ENCODE data around the gene ANKRD34A. TPM values are rescaled to one million over a fixed set of nuclear protein-coding genes. Genes with fewer than 3 reads are reported as not detected.

Gene ANKRD34A
- total and polyA plus RNA-seq, 4 experiments from 2014 or later, result 0.60 to 2.1 (median 1.8) TPM; not detected in 1

GRCh38 chr1:145980457-145980994 is 16.2 kb upstream of the ANKRD34A start:
- H3K4me1 Mint-ChIP-seq, result peaks cover 0 to 38% (median 19%) of the 10 kb centered on the region in 4 donors
- intact Hi-C loops (cut with micrococcal nuclease), result no loop called here

GRCh38 chr1:145979746-145980456 is 15.5 kb upstream of the ANKRD34A start:
- H3K4me3 ChIP-seq (ENCODE audit: low read length in 2 of 2), result peak overlapping the region; percentile 52 to 62
- no peaks in the 10 kb centered on the region for H3K27me3 ChIP-seq (ENCODE audit: insufficient read depth, low read length)
- intact Hi-C loops (cut with micrococcal nuclease), result loop anchor here (1.0 kb wide), 2 partner anchors 8 to 16 kb away; partner anchors contain the start of gene TXNIP
- H3K36me3 Mint-ChIP-seq, result peaks cover 6 to 9% of the 10 kb centered on the region in 2 donors
- H3K27ac Mint-ChIP-seq, result no peak overlapping the region
- H3K27ac ChIP-seq (ENCODE audit: low read depth, low read length), result peak overlapping the region; percentile 70
- CTCF ChIA-PET (ENCODE audit: partially characterized antibody), result interaction anchor here (0.8 to 8.4 kb wide), 20 partner anchors 13 to 135 kb away, joined by 3 to 447 read pairs (median 10); partner anchors contain the start of genes ANKRD34A, HJV, ITGA10 and LIX1L
- H3K9me3 Mint-ChIP-seq, result no peaks in the 10 kb centered on the region
- peaks cover 4% of the 10 kb centered on the region for H3K36me3 ChIP-seq (ENCODE audit: insufficient read depth, low read length)
- POLR2A ChIA-PET (ENCODE audit: partially characterized antibody), result interaction anchor here (0.7 to 25.2 kb wide), 12 partner anchors 19 to 155 kb away, joined by 3 to 1967 read pairs (median 12); partner anchors contain the start of genes ANKRD34A, LIX1L, NUDT17 and PEX11B
- DNase-seq, result peak in 4 of 5 donors; percentile 58 to 68 (median 62)
- no peak overlapping the region for H3K4me3 Mint-ChIP-seq
- H3K9me3 ChIP-seq (ENCODE audit: control insufficient read depth in 1 of 2, low read length in 2 of 2), result no peaks in the 10 kb centered on the region
- H3K27me3 Mint-ChIP-seq, result no peaks in the 10 kb centered on the region
- peaks cover 5 to 36% (median 20%) of the 10 kb centered on the region in 4 donors for H3K4me1 Mint-ChIP-seq
- H3K4me1 ChIP-seq (ENCODE audit: insufficient read depth, low read length), result peaks cover 79% of the 10 kb centered on the region

More at GRCh38 chr1:145980457-145980994, 16.2 kb upstream of the ANKRD34A start:
- ChIA-PET CTCF (ENCODE audit: partially characterized antibody) (interaction anchor here (1.4 to 8.4 kb wide), 10 partner anchors 12 to 136 kb away, joined by 5 to 447 read pairs (median 35); partner anchors contain the start of genes ANKRD34A, LIX1L, NUDT17 and POLR3GL), POLR2A (ENCODE audit: partially characterized antibody) (interaction anchor here (1.0 to 25.2 kb wide), 8 partner anchors 19 to 156 kb away, joined by 3 to 1967 read pairs (median 32); partner anchors contain the start of genes ANKRD34A, LIX1L, PEX11B and PIAS3)
- Mint-ChIP-seq H3K36me3 (peaks cover 0 to 6% of the 10 kb centered on the region in 2 donors), H3K4me3 (peak overlapping the region in 1 of 8 donors; percentile 18), H3K9me3 (no peaks in the 10 kb centered on the region), H3K27me3 (no peaks in the 10 kb centered on the region), H3K27ac (no peak overlapping the region)
- peak overlapping the region; percentile 5 to 52 for H3K4me3 ChIP-seq (ENCODE audit: low read length in 2 of 2)
- no peak for DNase-seq
- H3K27me3 ChIP-seq (ENCODE audit: insufficient read depth, low read length), result no peaks in the 10 kb centered on the region
- H3K4me1 ChIP-seq (ENCODE audit: insufficient read depth, low read length), result peaks cover 85% of the 10 kb centered on the region
- no peaks in the 10 kb centered on the region for H3K9me3 ChIP-seq (ENCODE audit: control insufficient read depth in 1 of 2, low read length in 2 of 2)
- no peaks in the 10 kb centered on the region for H3K36me3 ChIP-seq (ENCODE audit: insufficient read depth, low read length)
- H3K27ac ChIP-seq (ENCODE audit: low read depth, low read length), result peak overlapping the region; percentile 70

GRCh38 chr1:145978854-145979745 is 14.7 kb upstream of the ANKRD34A start:
- intact Hi-C loops (cut with micrococcal nuclease), result loop anchor here (1.0 kb wide), 2 partner anchors 9 to 17 kb away; partner anchors contain the start of gene TXNIP
- Histone ChIP-seq H3K27me3 (ENCODE audit: insufficient read depth, low read length) (no peaks in the 10 kb centered on the region), H3K36me3 (ENCODE audit: insufficient read depth, low read length) (peaks cover 5% of the 10 kb centered on the region), H3K4me1 (ENCODE audit: insufficient read depth, low read length) (peaks cover 77% of the 10 kb centered on the region), H3K27ac (ENCODE audit: low read depth, low read length) (peak overlapping the region; percentile 70), H3K9me3 (ENCODE audit: control insufficient read depth in 1 of 2, low read length in 2 of 2) (no peaks in the 10 kb centered on the region), H3K4me3 (ENCODE audit: low read length in 2 of 2) (peak overlapping the region; percentile 52 to 62)
- no peaks in the 10 kb centered on the region for H3K27me3 Mint-ChIP-seq
- peak; percentile 78 to 94 (median 81) for DNase-seq
- no peaks in the 10 kb centered on the region for H3K9me3 Mint-ChIP-seq
- H3K36me3 Mint-ChIP-seq, result peaks cover 6 to 9% of the 10 kb centered on the region in 2 donors
- ChIA-PET POLR2A (ENCODE audit: partially characterized antibody) (interaction anchor here (0.6 to 25.2 kb wide), 14 partner anchors 18 to 154 kb away, joined by 3 to 1967 read pairs (median 9); partner anchors contain the start of genes ANKRD34A, LIX1L, NUDT17 and PEX11B), CTCF (ENCODE audit: partially characterized antibody) (interaction anchor here (0.8 to 8.4 kb wide), 22 partner anchors 13 to 134 kb away, joined by 3 to 447 read pairs (median 8); partner anchors contain the start of genes ANKRD34A, HJV, ITGA10 and LIX1L)
- H3K4me3 Mint-ChIP-seq, result no peak overlapping the region
- peaks cover 13 to 31% (median 21%) of the 10 kb centered on the region in 4 donors for H3K4me1 Mint-ChIP-seq
- no peak overlapping the region for H3K27ac Mint-ChIP-seq

DNA sequence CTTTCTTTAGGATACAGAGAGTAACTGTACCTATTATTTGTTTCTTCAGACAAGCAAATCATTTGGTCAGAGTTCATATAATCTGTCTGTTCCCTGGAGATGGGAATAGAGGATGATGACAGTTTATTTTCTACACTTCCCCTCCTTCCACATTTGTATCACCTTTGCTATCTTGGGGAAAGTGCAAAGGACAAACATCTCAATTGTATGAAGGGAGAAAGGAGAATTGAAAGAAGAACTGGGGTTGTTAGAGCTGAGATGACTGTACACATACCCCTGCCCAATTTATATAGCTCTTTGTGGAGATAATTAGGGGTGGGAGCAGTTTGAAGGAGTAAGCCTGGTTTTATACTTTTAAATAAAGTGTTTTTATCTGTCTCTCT is 14.1 kb upstream of the ANKRD34A start:
- no peaks in the 10 kb centered on the region for H3K9me3 Mint-ChIP-seq
- H3K36me3 ChIP-seq (ENCODE audit: insufficient read depth, low read length), result peaks cover 5% of the 10 kb centered on the region
- no peaks in the 10 kb centered on the region for H3K27me3 ChIP-seq (ENCODE audit: insufficient read depth, low read length)
- H3K4me3 Mint-ChIP-seq, result no peak overlapping the region
- H3K36me3 Mint-ChIP-seq, result peaks cover 6 to 9% of the 10 kb centered on the region in 2 donors
- H3K27me3 Mint-ChIP-seq, result no peaks in the 10 kb centered on the region
- peak overlapping the region; percentile 52 to 62 for H3K4me3 ChIP-seq (ENCODE audit: low read length in 2 of 2)
- peak overlapping the region; percentile 70 for H3K27ac ChIP-seq (ENCODE audit: low read depth, low read length)
- ChIA-PET CTCF (ENCODE audit: partially characterized antibody) (interaction anchor here (1.2 to 8.4 kb wide), 16 partner anchors 13 to 134 kb away, joined by 5 to 447 read pairs (median 22); partner anchors contain the start of genes ANKRD34A, HJV, LIX1L and NUDT17), POLR2A (ENCODE audit: partially characterized antibody) (interaction anchor here (0.6 to 25.2 kb wide), 11 partner anchors 17 to 153 kb away, joined by 3 to 1967 read pairs (median 11); partner anchors contain the start of genes ANKRD34A, LIX1L, NUDT17 and PEX11B)
- H3K9me3 ChIP-seq (ENCODE audit: control insufficient read depth in 1 of 2, low read length in 2 of 2), result no peaks in the 10 kb centered on the region
- H3K27ac Mint-ChIP-seq, result no peak overlapping the region
- no peak for DNase-seq
- peaks cover 14 to 26% (median 20%) of the 10 kb centered on the region in 4 donors for H3K4me1 Mint-ChIP-seq
- peaks cover 71% of the 10 kb centered on the region for H3K4me1 ChIP-seq (ENCODE audit: insufficient read depth, low read length)
- intact Hi-C loops (cut with micrococcal nuclease), result no loop called here

GRCh38 chr1:145977486-145978470 is 13.4 kb upstream of the ANKRD34A start:
- intact Hi-C loops (cut with micrococcal nuclease), result loop anchor here (1.0 to 2.0 kb wide), 4 partner anchors 13 to 36 kb away; partner anchors contain the start of genes ANKRD34A, LIX1L and POLR3GL
- Mint-ChIP-seq H3K27ac (no peak overlapping the region), H3K9me3 (no peaks in the 10 kb centered on the region), H3K27me3 (no peaks in the 10 kb centered on the region), H3K4me1 (peaks cover 18 to 24% (median 22%) of the 10 kb centered on the region in 4 donors), H3K4me3 (no peak overlapping the region), H3K36me3 (peaks cover 6 to 9% of the 10 kb centered on the region in 2 donors)
- Histone ChIP-seq H3K4me1 (ENCODE audit: insufficient read depth, low read length) (peaks cover 64% of the 10 kb centered on the region), H3K27ac (ENCODE audit: low read depth, low read length) (peak overlapping the region; percentile 70), H3K36me3 (ENCODE audit: insufficient read depth, low read length) (peaks cover 5% of the 10 kb centered on the region), H3K4me3 (ENCODE audit: low read length in 2 of 2) (peak overlapping the region; percentile 52 to 62), H3K27me3 (ENCODE audit: insufficient read depth, low read length) (no peaks in the 10 kb centered on the region), H3K9me3 (ENCODE audit: control insufficient read depth in 1 of 2, low read length in 2 of 2) (no peaks in the 10 kb centered on the region)
- CTCF ChIA-PET (ENCODE audit: partially characterized antibody), result interaction anchor here (0.7 to 8.4 kb wide), 26 partner anchors 12 to 136 kb away, joined by 3 to 447 read pairs (median 7); partner anchors contain the start of genes ANKRD34A, ANKRD35, HJV and LIX1L
- peak; percentile 71 to 83 (median 77) for DNase-seq
- POLR2A ChIA-PET (ENCODE audit: partially characterized antibody), result interaction anchor here (0.6 to 25.2 kb wide), 14 partner anchors 17 to 132 kb away, joined by 3 to 1967 read pairs (median 6); partner anchors contain the start of genes ANKRD34A, LIX1L, NUDT17 and PEX11B
